ELR (cell line): ENCODE results near the gene DDX54.
A peak's percentile ranks its signal among the peaks of the same experiment; 100 is the strongest.

Experiments
- DNase-seq: peaks from one replicate; pipeline ENCODE4 v3.0.0-alpha.2; 2015; ENCODE audit warnings: low read depth

Gene DDX54

GRCh38 chr12:113185180-113186032 lies at the start of gene DDX54, which contains the start of gene RITA1:
Gene DDX54, minus strand, starts transcription at chr12:113185478. Its CDS starts 27 bp downstream, at chr12:113185451.
Gene RITA1, plus strand, starts transcription at chr12:113185721. Its CDS starts 1,026 bp downstream, at chr12:113186747.
- DNase-seq: peak; percentile 78

- DNase-seq: no peak
These were observed 49.2 kb upstream of the DDX54 start for GRCh38 chr12:113234483-113234882.

- no peak for DNase-seq
These were observed 48.7 kb upstream of the DDX54 start for GRCh38 chr12:113233967-113234366.

DNA sequence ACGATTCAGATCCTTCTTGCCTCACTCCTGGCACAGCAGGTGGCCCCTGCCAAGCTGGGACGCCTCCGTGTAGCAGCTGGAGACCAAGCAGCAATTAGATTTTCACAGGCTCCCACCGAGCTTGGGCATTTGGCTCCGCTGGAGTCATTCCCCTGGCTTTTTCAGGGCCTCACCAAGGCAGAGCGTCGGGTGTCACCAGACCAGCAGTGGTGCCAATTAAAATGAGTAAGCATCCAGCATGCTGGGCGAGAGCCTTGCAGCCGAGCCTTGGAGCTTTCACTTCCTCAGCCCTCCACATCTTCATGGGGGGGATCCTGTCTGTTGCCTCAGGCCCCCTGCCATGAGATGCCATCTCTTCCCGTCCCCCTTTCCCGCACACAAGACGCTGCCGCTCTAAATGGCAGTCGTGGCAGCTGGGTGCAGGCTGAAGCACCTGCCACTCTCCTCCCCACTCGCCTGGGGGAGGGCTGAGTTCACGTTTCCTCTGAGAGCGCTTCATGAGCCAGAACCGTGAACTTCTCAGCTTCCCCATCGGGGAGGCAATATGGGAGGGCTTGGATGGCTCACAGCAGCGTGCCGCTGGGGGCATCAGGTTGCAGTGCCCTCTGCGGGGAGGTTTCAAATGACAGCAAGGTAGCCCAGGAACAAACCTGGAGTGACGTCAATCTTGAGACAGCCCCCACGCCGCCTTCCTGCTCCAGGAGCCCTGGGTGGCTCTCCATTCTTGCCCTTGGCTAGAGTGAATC lies 47.7 kb upstream of the DDX54 start:
- no peak for DNase-seq

- DNase-seq: no peak
These were observed 47.0 kb upstream of the DDX54 start for GRCh38 chr12:113232089-113232839.

- no peak for DNase-seq
These were observed 46.2 kb upstream of the DDX54 start for GRCh38 chr12:113231235-113232088.

- DNase-seq: no peak
These were observed 45.3 kb upstream of the DDX54 start for GRCh38 chr12:113230315-113231234.

- no peak for DNase-seq
These were observed 43.2 kb upstream of the DDX54 start for GRCh38 chr12:113228394-113229028.

DNA sequence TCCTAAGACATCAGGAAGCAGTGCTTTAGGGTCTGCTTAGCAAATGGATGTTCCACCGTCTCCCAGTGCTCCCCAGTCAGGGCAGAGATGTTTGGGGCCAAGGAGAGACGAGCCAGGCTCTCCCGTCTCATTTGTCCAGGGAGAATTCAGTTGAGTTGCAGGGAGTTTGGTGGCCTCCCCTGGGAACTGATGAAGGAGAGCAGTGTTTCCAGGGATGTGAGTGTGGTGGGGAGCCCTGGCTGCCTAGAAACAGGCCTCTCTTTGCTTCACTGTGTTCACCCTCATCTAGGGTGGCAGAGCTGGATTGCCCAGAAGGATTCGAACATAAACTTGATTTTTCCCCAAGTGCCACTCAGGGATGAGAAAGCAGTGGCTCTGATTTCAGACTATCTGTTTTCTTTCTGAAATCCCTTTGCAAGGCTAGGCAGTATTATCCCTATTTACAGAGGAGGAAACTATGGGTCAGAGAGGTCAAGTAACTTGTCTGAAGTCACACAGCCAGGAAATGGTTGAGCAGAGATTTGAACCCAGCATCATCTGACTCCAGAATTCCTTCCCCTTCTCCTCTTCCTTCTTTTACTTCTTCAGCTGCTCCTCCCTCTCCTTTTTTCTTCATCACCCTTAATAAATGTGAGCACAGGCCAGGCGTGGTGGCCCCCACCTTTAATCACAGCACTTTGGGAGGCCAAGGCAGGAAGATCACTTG lies 42.6 kb upstream of the DDX54 start:
- no peak for DNase-seq

- no peak for DNase-seq
These were observed 41.7 kb upstream of the DDX54 start for GRCh38 chr12:113226696-113227568.

- DNase-seq: no peak
These were observed 39.7 kb upstream of the DDX54 start for GRCh38 chr12:113224955-113225354.

- DNase-seq: peak; percentile 87
These were observed 37.7 kb upstream of the DDX54 start for GRCh38 chr12:113222730-113223531.

- no peak for DNase-seq
These were observed 36.9 kb upstream of the DDX54 start for GRCh38 chr12:113221997-113222729.

DNA sequence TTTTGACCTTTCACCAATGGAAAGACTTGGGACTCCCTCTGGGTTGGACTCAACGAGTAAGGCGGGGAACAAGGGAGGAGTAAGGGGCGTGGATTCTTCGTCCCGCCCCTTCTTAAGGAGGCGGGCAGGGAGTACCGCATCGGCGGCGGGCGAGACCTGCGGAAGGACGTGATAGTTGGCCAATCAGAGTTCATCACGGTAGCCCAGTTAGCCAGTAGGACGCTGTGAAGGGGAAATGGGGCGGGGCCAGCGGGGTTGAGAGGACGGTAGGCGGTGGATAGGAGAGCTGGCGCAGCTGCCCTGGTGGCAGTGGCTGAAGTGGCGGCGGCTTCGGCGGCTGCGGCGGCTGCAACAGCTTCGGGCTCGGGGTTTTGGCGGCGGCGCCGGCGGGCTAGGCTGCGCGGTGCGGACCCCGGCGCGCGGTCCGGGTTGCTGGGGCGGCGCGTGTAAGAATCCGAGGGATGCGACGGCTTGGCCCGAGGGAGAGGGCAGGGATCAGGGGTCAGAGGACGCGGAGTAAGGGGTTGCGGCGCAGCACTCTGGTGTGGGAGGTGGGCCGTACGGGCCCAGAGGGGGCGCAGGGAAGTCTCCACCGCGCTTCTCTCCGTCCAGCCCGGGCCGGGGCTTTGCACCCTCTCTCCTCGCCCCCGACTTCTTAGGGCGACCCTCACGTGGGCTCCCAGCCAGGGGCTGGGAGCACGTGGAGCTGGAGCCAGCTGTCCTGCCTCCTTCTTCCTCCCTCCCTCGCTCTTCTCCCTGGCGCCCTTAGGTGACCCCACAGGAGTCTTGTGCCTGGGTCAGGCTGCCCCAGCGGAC lies 36.1 kb upstream of the DDX54 start, which contains the start of gene TPCN1:
Gene TPCN1, plus strand, starts transcription at position 284 of the 816 bp plus-strand sequence. CDS start 5,389 bp downstream, outside the sequence.
- peak; percentile 100 for DNase-seq

- peak; percentile 45 for DNase-seq
These were observed 35.4 kb upstream of the DDX54 start for GRCh38 chr12:113220593-113221180.
